Suppressor macrophage (primary cell): ENCODE results near the gene ABHD6.
"Not testable (repeated sequence)": the region's sequence is repeated elsewhere in the genome, so short reads cannot be mapped to it uniquely, and the experiment has no call there.

ENCODE experiments used
- DNase-seq, 4 experiments: peaks; one replicate each; pipeline ENCODE4 v3.0.0-alpha.2; 2020 to 2022

The ABHD6 gene

DNA sequence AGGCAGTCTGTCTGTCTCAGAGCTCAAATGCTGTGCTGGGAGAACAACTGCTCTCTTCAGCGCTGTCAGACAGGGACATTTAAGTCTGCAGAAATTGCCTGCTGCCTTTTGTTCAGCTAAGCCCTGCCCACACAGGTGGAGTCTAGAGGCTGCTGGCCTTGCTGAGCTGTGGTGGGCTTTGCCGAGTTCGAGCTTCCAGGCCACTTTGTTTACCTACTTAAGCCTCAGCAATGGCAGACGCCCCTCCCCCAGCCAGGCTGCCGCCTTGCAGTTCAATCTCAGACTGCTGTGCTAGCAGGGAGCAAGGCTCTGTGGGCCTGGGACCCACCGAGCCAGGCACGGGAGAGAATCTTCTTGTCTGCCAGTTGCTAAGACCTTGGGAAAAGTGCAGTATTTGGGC, 43.5 kb downstream of the ABHD6 start:
- no peak for DNase-seq

DNA sequence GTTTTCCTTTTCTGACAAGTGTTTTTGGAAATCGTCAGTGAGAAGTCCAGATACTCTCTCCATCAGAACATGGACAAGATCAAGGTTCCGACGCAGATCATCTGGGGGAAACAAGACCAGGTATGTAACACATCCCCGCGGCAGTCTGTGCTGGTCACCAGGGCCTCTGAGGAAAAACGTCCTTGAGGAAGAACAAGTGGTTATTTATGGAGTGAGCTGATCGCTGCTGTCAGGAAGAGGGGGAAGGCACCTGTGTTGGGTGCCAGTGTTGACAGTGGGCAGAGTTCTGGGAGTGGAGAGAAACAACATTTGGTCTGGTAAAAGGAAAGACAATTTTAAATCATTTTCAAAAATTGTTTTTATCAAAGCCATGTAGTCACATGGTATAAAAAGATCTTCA, 47.7 kb downstream of the ABHD6 start:
- DNase-seq = no peak

DNA sequence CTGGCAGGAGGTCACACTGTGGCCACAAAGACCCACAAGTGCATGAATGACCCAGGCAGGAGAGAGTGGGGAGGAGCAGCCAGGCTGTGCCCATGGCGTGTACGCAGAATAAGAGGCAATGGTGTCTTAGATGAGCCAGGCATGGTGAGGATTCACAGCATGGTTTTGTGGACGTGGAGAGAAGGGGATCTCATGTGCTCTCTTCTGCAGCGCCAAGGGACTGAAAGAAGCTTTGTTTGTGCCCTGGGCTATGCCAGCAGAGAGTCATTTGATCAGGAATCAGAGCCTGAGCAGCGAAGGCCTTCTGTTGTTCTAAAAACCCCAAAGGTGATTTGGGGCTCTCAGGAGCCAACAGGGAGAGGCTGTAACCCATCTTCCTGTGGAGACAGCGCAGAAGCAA, 49.8 kb downstream of the ABHD6 start:
- no peak for DNase-seq

DNA sequence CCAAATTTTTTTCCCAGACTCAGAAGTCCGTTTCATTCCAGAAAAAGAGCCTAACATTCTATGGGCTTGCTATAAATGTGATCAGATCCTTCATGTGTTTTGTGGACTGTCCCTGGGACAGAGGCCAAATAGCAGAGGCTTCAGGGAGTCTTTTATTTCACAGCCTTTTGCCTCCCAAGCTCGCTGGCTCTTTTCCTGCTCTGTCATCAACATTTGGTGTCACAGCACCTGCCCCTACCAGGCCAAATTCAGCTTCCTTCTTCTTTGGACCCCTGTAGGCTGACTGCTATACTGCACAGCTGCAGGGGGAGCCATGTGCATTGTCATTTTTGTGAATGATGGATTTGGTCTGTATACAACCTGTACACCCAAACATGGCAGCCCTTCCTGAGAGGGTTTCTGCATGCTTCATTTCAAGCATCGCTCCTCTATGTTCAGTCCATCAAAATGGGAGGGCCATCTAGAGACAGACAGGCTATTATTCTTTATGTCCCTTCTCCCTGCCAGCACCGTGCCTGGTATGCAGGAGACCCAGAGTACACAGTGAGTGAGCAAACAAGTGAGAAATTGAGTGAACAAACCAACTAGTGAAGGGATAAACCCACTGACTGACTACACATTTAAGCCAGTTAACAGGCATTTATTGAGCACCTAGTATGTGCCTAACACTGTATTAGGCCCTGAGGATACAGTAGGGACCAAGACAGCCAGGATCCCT, 50.6 kb downstream of the ABHD6 start:
- DNase-seq = no peak

DNA sequence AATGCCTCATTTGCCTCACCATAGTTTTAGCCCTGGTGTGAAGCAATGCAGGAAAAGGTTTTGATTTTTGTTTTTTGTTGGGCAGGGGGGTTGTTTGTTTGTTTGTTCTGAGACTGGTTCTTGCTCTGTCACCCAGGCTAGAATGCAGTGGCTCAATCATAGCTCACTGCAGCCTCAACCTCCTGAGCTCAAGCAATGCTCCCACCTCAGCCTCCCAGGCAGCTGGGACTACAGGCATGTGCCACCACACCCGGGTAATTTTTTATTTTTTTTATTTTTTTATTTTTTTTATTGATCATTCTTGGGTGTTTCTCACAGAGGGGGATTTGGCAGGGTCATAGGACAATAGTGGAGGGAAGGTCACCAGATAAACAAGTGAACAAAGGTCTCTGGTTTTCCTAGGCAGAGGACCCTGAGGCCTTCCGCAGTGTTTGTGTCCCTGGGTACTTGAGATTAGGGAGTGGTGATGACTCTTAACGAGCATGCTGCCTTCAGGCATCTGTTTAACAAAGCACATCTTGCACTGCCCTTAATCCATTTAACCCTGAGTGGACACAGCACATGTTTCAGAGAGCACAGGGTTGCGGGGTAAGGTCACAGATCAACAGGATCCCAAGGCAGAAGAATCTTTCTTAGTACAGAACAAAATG, 51.5 kb downstream of the ABHD6 start:
- DNase-seq = not testable (repeated sequence)

DNA sequence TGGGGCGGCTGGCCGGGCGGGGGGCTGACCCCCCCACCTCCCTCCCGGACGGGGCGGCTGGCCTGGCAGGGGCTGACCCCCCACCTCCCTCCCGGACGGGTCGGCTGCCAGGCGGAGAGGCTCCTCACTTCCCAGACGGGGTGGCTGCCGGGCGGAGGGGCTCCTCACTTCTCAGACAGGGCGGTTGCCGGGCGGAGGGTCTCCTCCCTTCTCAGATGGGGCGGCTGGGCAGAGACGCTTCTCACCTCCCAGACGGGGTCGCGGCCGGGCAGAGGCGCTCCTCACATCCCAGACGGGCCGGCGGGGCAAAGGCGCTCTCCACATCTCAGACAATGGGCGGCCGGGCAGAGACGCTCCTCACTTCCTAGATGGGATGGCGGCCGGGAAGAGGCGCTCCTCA, 52.9 kb downstream of the ABHD6 start:
- not testable (repeated sequence) for DNase-seq

DNA sequence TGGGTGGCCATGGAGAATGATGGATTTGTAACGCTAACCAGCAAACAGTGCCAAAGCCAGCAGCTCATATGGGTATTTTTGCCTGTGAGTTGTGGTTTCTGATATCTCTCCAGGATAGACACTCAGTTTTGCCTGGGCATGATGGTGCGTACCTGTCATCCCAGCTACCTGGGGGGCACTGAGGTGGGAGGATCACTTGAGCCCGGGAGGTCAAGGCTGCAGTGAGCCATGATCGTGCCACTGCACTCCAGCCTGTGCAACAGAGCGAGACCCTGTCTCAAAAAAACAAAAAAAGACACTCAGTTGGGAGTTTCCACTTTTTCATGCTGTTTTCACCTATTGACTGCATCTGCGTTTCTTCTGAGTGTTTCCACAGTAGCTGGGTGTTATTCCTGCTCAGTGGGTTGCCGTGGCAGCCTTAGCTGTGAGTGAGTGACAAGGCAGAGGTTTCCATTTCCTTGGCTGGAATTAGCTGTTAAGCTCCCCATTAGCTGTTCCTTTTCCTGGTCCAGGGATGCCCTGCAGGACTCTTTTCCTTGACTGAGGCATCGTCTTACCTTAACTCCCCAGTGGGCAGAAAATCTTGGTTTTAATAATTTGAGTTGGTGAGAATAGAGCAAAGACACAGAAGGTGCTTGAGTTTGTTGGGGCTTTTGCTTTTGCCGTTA, 54.2 kb downstream of the ABHD6 start:
- DNase-seq = no peak

DNA sequence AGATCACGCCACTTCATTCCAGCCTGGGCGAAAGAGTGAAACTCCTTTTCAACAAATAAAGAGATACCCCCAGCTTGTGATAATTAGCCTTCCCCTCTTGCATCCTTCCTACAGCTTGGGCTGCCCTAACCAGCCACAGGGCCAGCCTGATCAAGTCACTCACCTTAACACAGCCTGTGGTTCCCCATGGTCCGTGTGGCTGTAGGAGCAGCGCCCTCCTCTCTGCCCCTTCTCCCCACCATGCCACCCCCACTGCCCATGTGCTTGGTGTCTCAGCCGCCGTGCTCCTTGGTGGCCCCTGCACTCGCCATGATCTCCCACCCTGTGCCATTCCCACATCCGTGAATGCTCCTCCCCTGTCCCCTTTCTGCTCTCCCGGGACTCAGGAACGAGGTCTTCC, 55.3 kb downstream of the ABHD6 start:
- no peak for DNase-seq

DNA sequence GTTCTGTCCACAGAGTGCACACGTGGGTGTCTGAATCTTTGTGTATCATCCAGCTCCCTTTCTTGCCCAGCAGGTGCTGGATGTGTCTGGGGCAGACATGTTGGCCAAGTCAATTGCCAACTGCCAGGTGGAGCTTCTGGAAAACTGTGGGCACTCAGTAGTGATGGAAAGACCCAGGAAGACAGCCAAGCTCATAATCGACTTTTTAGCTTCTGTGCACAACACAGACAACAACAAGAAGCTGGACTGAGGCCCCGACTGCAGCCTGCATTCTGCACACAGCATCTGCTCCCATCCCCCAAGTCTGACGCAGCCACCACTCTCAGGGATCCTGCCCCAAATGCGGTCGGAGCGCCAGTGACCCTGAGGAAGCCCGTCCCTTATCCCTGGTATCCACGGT, 55.9 kb downstream of the ABHD6 start:
- no peak for DNase-seq

DNA sequence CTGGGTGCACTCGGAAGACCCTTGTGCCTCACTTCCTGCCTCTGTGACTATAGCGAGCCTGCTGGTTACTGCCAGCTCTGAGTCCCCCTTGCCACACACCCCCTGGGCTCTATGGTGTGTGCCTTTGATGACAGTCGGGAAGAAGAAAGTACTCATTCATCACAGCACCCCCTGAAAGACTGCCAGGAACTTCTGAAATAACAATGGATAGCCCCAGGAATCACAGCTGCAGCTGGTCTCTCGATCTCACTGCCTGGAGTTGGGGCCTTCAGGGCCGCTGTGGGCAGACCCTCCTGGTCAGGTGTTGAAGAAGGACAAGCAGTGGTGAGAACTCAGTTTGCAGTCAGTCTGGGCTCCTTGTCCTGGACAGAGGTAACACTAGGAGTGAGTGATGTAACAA, 58.7 kb downstream of the ABHD6 start:
- no peak for DNase-seq

DNA sequence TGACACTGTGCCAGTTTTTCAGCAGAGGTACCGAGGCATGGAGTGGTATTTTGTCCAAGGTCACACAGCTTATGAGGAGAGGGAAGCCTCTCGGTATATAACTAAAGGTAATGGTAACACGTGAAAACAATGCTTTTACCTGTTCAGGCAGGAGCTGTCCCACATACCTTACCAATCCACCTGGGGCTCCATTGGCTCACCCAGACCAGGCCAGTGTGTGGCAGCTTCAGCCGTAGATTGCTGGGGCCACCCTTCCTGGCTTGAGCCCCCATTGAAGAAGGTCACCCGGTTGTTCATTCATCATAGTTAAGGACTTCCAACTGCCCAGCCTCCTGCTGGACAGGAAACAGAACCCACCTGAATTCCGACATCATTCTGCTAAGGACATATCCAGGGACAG, 59.3 kb downstream of the ABHD6 start:
- no peak for DNase-seq

DNA sequence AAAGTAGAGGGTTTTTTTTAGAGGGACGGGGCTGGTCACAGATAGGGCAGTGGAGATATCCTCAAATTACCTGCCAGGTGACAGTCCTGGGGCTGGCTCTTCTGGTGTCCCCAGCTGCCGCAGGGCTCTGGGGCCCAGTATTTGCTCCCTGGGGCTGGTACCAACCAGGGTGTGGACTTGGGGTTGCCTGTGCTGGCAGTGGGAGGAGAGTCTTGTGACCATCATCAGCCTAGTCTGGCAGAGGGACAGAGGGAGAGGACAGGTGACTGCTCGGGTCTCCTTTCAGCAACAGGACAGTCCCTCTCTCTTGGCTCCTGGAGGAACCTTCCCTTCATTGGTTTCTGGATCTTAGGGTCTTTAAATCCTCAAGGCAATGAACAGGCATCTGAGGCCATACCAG, 60.6 kb downstream of the ABHD6 start:
- DNase-seq = peak in 1 of 4 experiments; percentile 17

DNA sequence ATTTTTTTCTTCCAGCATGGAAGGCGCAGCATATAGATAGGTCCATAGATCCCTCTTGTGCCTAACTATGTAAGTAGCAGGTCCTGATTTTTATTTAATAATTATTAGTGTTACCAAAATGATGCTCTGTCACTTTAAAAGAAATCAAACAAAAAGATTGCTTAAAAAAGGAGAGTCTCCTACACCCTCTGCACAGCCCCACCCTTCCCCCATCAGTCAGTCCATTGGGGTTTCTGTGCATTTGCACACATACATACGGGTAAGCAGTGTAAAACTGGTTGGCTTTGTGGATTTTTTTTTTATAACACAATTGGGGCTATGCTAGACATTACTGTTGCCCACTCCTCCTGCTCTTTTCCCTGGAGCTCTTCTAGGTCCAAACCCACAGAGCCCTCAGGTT, 61.5 kb downstream of the ABHD6 start:
- DNase-seq = no peak

DNA sequence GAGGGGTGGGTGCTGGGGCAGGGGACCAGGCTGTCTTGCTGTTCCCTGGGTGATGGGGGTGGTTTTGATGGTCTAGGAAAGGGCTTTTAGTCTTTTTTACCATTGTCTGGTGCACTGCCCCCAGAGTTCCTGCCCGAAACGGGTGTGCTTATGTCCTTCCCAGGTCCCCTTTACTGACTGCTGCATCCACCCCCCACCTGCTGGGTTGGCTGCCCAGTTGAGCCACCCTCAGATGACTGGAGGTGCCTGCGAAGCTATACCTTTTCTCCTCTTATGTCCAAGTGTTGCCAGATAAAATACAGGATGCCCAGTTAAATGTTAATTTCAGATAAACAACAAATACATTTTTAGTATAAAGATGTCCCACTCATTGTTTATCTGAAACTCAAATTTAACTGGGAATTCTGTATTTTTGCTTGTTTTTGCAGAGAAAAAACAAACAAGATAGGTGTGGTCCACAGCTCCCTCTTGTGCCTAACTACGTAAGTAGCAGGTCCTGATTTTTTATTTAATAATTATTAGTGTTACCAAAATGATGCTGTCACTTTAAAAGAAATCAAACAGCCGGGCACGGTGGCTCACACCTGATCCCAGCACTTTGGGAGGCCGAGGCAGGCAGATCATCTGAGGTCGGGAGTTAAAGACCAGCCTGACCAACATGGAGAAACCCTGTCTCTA, 62.4 kb downstream of the ABHD6 start:
- peak; percentile 18 to 68 (median 45) for DNase-seq

DNA sequence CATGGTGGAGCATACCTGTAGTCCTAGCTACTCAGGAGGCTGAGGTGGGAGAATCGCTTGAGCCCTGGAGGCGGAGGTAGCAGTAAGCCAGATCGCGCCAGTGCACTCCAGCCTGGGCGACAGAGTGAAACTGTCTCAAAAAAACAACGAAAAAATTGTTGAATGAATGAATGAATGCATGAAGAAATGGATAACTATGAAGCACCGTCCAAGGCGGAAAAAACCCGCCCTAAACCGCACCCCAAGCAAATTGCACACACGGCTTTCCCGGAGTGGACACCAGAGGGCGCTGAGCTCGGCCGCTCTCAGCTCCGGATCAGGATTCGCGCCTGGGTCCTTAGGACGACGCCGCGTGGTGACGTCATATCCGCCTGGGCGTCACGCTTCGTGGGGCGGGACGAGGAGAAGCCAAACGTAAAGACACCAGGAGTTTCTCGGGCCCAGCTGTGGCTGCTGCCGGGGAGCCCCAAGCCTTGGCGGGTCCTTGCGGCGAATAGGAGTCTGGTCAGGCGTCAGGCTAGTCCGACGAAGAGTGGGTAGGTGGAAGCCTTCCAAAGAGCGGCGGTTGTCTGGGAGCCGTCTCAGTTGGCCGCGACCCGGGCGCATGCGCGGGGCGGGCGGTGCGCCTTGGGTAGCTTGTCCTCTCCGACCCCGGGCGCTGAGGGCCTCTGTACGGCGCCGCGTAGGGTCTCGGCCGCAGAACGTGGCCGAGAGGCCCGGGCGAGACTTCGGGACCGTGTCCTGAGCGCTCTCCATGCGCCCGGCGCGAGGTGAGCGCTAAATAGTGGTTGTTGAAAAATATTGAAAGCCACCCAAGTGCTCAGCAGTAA, 68.5 kb downstream of the ABHD6 start, which contains the start of the genes HTD2 and RPP14:
HTD2 (plus strand) TSS at position 639 of the 830 bp plus-strand sequence. CDS start 11,094 bp downstream, outside the sequence.
RPP14 (plus strand) TSS at position 364 of the 830 bp plus-strand sequence. CDS start 4,085 bp downstream, outside the sequence.
- DNase-seq = peak; percentile 99 to 100 (median 100)

DNA sequence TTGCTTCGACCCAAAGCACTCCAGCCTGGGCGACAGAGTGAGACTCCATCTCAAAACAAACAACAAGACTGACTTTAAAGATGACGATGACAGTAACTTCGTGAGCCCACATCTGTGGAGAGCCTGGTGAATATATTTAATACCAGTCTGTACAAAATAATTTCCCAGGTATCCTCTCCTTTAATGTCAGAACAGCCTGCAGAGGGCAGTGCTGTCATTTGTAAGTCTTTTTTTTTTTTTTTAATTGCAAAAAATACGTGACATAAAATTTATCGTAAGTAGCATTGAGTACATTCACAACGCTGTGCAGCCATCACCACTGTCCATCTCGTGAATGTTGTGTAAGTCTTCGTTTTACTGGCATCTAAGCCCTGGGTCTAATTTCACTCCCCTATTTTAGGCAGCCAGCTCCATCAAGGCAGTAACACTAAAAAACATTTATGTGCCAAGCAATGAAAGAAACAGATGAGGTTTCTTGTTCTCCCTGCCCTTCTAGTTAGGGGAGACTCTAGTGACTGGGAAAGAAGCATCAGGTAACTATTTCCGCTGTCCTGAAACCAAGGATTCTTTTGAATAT, 70.1 kb downstream of the ABHD6 start:
- DNase-seq = peak in 3 of 4 experiments; percentile 45 to 63 (median 56)

DNA sequence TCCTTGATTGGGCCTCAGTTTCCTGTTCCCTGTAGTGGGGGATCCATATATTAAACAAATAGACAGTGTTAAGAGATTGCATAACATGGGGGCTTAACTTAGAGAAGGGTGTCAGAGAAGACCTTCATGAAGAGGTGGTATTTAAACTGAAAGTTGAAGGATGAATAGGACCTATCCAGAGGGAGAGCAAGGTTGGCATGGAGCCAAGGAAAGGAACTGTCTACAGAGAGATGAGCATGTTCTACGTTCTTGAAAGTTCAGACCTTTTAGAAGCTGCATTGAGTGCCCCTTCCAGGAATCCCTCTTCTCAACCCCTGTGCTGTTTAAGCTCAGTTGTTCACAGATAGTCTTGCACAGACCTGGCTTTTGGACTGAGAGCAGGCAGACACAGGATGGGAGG, 71.1 kb downstream of the ABHD6 start:
- no peak for DNase-seq

DNA sequence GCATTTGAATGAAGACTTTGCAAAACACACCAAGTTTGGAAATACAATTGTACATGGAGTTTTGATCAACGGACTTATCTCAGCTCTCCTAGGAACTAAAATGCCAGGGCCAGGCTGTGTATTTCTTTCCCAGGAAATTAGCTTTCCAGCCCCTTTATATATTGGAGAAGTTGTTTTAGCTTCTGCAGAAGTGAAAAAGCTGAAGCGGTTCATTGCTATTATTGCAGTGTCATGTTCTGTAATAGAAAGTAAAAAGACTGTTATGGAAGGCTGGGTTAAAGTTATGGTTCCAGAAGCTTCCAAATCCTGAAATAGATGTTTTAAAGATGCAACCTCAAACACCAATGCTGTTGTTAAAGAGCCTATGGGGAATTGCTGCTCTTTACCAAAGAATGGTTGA, 80.2 kb downstream of the ABHD6 start:
- peak; percentile 12 to 66 (median 31) for DNase-seq

DNA sequence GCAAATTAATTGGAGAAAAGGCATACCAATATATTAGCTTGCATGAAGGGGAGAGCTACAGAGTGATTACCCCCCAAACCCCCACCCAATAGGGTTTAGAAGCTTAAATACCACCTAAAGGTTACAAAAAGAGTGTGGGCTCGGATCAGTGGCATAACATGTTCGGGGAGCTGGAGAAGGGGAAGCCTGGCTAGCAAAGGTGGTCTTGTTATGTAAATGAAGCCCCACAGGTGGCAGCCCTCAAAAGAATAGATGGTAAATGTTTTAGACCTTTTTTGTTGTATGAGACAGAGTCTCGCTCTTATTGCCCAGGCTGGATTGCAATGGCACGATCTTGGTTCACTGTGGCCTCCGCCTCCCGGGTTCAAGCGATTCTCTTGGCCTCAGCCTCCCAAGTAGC, 84.2 kb downstream of the ABHD6 start:
- no peak for DNase-seq

DNA sequence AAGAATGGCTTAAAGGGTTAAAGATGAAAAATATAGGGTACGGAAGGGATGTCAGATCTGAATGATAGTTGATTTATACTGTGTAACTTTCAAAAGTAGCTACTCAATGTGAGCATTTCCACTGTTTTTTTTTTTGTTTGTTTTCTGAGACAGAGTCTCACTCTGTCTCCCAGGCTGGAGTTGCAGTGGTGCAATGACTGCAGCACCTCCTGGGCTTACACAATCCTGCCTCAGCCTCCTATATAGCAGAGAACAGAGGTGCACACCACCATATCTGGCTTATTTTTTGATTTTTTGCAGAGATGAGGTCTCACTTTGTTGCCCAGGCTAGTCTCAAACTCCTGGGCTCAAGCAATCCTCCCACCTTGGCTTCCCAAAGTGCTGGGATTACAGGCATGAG, 85.2 kb downstream of the ABHD6 start:
- no peak for DNase-seq

DNA sequence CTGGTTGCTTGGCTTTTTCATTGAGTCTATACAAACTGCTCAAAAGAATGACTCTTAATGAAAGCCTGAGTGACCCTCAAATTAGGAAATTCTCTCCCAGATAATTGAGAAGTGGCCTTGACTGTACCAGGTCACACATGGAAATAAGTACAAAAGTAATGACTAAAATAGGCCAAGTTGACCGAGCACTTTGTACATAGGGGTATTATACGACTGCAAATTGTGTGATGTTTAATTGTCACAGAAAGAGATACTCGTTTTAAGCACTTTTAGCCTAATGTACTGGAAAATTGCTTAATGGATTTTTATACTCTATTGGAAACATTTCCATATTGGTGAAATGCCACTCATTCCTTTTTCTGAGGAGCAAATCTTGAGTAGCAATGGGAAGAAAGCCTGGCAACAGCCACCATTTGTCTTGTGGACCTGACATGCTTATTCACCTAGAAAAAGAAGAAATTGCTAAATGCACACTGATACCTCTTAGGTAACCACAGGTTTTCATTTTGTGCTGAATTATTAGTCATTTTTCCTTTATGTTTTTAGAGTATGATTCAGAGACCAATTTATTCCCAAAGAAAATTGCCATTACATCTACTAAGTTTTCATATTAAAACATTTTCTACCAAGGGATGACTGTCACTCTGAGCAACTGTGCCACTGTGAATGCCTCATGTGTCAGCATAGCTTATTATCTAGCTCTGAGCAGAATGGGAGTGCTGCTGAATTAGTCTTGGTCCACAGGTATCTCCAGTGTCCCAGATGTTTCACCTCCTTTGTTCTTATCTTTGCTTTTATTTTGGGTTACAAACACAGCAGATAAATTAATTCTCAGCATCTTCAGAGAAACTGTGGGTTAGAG, 86.2 kb downstream of the ABHD6 start:
- DNase-seq = no peak
